Lower leg skin (tissue), 3 donors: Measurements from ENCODE around the gene TRABD2A.

ENCODE experiments used
- CTCF ChIP-seq, 3 donors: fragments of 450-650 bp; IDR thresholded peaks; one replicate each; pipeline ENCODE4 v1.5.1; 2016; ENCODE audit warnings: antibody characterized with exemption in 3 of 3, mild to moderate bottlenecking in 3 of 3, moderate library complexity in 2 of 3
- POLR2A ChIP-seq, 2 donors: fragments of 450-650 bp; IDR thresholded peaks; one replicate each; pipeline ENCODE4 v1.6.1; 2016 to 2017; ENCODE audit warnings: antibody characterized with exemption in 2 of 2, mild to moderate bottlenecking in 1 of 2, moderate library complexity in 1 of 2

GRCh38 chr2:84925336-84925723, 44.4 kb upstream of the TRABD2A start:
- no peak for TF ChIP-seq CTCF (IDR thresholded peaks at IDR 0.05)
- TF ChIP-seq POLR2A (IDR thresholded peaks at IDR 0.05) = no peak
